GM18870 (cell line): ENCODE measurements around the gene WWC1.

Experiments used
- ATAC-seq: cut with Tn5 transposase; IDR thresholded peaks from one replicate; pipeline ENCODE4 v1.9.1; 2021; ENCODE audit warnings: moderate library complexity; ENCODE audit not compliant: unreplicated experiment

WWC1 gene

GRCh38 chr5:168477060-168477459, 185.6 kb downstream of the WWC1 start:
- no peak for ATAC-seq

GRCh38 chr5:168479166-168479565, 187.7 kb downstream of the WWC1 start:
- no peak for ATAC-seq

GRCh38 chr5:168480601-168481000, 189.2 kb downstream of the WWC1 start:
- no peak for ATAC-seq

- peak; percentile 88 for ATAC-seq
Observed at GRCh38 chr5:168481330-168481788, 189.9 kb downstream of the WWC1 start.

GRCh38 chr5:168482361-168482760, 190.9 kb downstream of the WWC1 start:
- ATAC-seq: no peak

- ATAC-seq: peak; percentile 81
Observed at GRCh38 chr5:168486136-168486879, 194.9 kb downstream of the WWC1 start, which contains the start of gene RARS1. Gene RARS1, plus strand, starts transcription at chr5:168486471. Its CDS starts 28 bp downstream, at chr5:168486499.

- no peak for ATAC-seq
Observed at GRCh38 chr5:168489059-168489458, 197.6 kb downstream of the WWC1 start.

GRCh38 chr5:168494057-168494555, 202.7 kb downstream of the WWC1 start:
- no peak for ATAC-seq

- ATAC-seq: no peak
Observed at GRCh38 chr5:168502563-168503237, 211.3 kb downstream of the WWC1 start.

- ATAC-seq: no peak
Observed at GRCh38 chr5:168513861-168514428, 222.5 kb downstream of the WWC1 start.
